Measurements from ENCODE around the gene PSMD3. TPM values are rescaled to one million over a fixed set of nuclear protein-coding genes. Genes with fewer than 3 reads are reported as not detected.
A peak's percentile ranks its signal among the peaks of the same experiment; 100 is the strongest.

PSMD3 gene
- total RNA-seq, 4 donors from 2014 or later: 211 to 364 (median 329) TPM

DNA sequence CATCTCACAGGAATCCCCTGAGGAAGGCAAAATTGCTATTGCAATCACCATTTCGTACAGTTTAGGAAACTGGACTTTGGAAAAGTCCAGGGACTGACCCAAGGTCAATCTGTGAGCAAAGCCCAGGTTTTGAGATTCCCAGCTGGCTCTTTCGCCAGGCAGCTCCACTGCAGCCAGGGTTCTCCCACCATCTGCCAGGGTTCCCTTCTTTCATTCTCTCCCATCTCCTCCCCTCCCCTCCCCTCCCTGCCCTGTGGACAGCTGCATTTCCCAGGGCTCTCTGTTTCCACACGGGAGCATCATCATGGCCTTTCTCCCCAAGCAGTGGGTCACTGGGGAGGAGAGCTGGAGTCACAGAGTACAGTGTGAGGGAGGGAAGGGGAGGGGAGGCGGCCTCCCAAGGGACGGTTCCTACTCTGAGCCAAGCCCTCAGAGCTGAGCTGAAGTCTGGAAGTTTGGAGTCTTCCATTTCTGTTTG is 29.7 kb upstream of the PSMD3 start:
- Histone ChIP-seq H3K27ac (no peak overlapping the region), H3K36me3 (no peaks in the 10 kb centered on the region), H3K27me3 (no peaks in the 10 kb centered on the region), H3K4me1 (peaks cover 6 to 8% of the 10 kb centered on the region in 2 donors), H3K4me3 (no peak overlapping the region), H3K9me3 (no peaks in the 10 kb centered on the region)
- in situ Hi-C loops (cut with MboI; ENCODE audit: low sequenced_read_pairs in 4 of 4) (no loop called here), intact Hi-C loops (cut with DNase I; ENCODE audit: low total_unique reads) (loop anchor here (10.0 kb wide), 1 partner anchor 1744 kb away; no protein-coding TSS in a partner anchor)
- no peak for DNase-seq
- no peak for ATAC-seq
- TF ChIP-seq, protein P1, sequence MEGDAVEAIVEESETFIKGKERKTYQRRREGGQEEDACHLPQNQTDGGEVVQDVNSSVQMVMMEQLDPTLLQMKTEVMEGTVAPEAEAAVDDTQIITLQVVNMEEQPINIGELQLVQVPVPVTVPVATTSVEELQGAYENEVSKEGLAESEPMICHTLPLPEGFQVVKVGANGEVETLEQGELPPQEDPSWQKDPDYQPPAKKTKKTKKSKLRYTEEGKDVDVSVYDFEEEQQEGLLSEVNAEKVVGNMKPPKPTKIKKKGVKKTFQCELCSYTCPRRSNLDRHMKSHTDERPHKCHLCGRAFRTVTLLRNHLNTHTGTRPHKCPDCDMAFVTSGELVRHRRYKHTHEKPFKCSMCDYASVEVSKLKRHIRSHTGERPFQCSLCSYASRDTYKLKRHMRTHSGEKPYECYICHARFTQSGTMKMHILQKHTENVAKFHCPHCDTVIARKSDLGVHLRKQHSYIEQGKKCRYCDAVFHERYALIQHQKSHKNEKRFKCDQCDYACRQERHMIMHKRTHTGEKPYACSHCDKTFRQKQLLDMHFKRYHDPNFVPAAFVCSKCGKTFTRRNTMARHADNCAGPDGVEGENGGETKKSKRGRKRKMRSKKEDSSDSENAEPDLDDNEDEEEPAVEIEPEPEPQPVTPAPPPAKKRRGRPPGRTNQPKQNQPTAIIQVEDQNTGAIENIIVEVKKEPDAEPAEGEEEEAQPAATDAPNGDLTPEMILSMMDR (IDR thresholded peaks at IDR 0.05 in 4 of 5, conservative IDR thresholded peaks at IDR 0.05 in 1 of 5): no peak
- TF ChIP-seq POLR2A (IDR thresholded peaks at IDR 0.05): no peak

DNA sequence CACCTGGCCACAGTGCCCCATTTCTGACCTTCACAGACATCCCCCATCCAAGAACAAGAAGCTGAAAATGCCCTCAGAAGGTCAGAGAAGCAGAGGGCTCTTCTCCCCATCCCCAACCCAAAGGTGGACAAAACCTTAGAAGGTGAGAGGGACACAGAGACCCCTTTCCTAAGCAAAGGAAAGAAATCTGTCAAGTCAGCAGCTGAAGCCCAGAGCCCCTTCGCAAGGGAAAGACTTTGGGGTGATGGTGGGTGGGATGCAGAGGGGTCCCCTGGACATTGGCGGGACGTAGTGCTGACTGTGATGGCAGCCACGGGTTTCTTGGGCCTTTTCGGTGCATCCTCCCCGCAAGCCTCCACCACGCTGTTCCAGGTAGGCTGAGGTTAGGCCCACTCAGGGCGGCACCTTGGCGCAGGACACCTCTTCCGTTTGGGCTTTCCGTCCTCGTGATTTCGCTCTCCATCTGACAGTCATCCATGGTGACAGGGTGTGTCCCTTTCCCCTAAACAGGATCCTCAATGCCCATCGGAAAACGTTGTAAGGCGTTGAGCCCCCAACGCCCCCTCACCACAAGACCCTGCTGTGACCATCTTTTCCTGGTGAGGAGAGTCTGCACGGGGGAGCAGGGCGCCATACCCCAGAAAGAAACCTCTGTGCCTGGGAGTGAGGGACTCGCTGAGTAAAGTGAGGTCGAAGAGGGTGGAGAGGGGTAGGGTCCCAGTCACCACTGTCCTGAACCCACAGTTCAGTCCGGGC is 28.5 kb upstream of the PSMD3 start:
- Histone ChIP-seq H3K27ac (peak overlapping the region; percentile 39 to 74 (median 70)), H3K9me3 (no peaks in the 10 kb centered on the region), H3K4me3 (peak overlapping the region; percentile 37 to 55 (median 46)), H3K4me1 (peaks cover 6 to 8% of the 10 kb centered on the region in 2 donors), H3K36me3 (no peaks in the 10 kb centered on the region), H3K27me3 (no peaks in the 10 kb centered on the region)
- DNase-seq: no peak
- TF ChIP-seq, protein P1 (IDR thresholded peaks at IDR 0.05 in 4 of 5, conservative IDR thresholded peaks at IDR 0.05 in 1 of 5): no peak
- no peak for TF ChIP-seq POLR2A (IDR thresholded peaks at IDR 0.05)
- no peak for ATAC-seq
- intact Hi-C loops (cut with DNase I; ENCODE audit: low total_unique reads) (loop anchor here (1.0 to 10.0 kb wide), 2 partner anchors 23 to 1743 kb away; no protein-coding TSS in a partner anchor), in situ Hi-C loops (cut with MboI; ENCODE audit: low sequenced_read_pairs in 4 of 4) (no loop called here)

DNA sequence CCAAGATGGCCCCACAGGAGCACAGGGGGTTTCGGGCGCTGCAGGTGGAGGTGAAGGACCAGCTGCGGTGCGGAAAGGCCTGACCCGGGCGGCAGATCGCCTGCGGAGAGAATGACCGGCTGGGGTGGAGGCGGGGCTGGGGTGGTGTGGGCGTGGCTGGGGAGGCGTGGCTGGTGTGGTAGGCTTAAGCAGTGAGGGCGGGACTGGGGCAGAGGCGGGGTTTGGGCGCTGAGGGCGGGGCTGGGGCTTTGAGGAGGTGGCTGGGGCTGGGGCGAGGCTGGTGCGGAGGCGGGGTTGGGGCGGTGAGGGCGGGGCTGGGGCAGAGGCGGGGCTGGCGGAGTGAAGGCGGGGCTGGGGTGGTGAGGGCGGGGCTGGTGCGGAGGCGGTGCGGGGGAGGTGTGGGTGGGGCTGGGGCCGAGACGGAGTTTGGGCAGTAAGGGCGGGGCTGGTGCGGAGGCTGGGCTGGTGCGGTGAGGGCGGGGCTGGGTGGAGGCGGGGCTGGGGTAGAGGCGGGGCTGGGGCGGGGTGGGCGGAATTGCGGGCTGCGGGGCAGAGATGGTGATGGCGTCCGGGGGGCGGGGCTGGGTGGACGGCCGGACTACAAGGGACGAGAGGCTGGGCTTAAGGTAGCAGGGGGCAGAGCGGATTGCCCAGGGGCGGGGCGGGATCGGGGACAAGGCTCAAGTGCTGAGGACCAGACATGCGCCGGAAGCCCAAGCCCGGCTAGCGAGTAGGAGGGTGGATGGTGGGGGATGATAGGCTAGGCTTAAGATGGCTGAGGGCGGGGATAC is 27.7 kb upstream of the PSMD3 start:
- Histone ChIP-seq H3K27ac (peak overlapping the region; percentile 73 to 80 (median 76)), H3K4me3 (peak overlapping the region; percentile 50 to 68 (median 52)), H3K27me3 (no peaks in the 10 kb centered on the region), H3K36me3 (no peaks in the 10 kb centered on the region), H3K9me3 (no peaks in the 10 kb centered on the region), H3K4me1 (peaks cover 6 to 8% of the 10 kb centered on the region in 2 donors)
- intact Hi-C loops (cut with DNase I; ENCODE audit: low total_unique reads) (loop anchor here (1.0 to 10.0 kb wide), 3 partner anchors 24 to 1742 kb away; partner anchors contain the start of gene PSMD3), in situ Hi-C loops (cut with MboI; ENCODE audit: low sequenced_read_pairs in 4 of 4) (no loop called here)
- ATAC-seq (peak; percentile 82 to 85), DNase-seq (peak; percentile 97 to 99)
- TF ChIP-seq, protein P1 (IDR thresholded peaks at IDR 0.05 in 4 of 5, conservative IDR thresholded peaks at IDR 0.05 in 1 of 5): no peak
- peak in 1 of 2 donors; percentile 4 for TF ChIP-seq POLR2A (IDR thresholded peaks at IDR 0.05)

DNA sequence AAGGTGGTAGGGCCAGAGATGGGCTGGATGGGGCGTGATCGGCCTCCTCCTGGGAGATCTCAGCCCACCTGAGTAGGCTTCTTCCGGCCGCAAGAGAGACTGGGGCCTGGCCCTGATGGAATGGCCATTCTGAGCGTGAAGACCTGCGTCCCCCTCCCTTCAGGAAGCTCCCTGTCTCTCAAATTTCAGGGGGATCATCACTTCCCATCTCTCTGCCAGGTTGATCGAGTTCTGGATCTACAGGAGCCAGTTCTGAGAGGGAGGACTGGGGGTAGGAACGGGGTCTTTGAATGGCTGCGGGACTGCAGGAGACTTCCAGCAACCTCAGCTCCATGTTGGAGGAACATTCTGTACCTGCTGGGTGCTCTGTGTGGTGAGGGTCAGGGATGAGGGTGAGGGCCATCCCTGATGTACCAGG is 27.1 kb upstream of the PSMD3 start:
- Histone ChIP-seq H3K27ac (peak overlapping the region; percentile 65 to 80 (median 76)), H3K9me3 (no peaks in the 10 kb centered on the region), H3K36me3 (no peaks in the 10 kb centered on the region), H3K4me3 (peak overlapping the region; percentile 50 to 68 (median 52)), H3K27me3 (no peaks in the 10 kb centered on the region), H3K4me1 (peaks cover 6 to 8% of the 10 kb centered on the region in 2 donors)
- TF ChIP-seq POLR2A (IDR thresholded peaks at IDR 0.05): peak in 1 of 2 donors; percentile 24
- TF ChIP-seq, protein P1 (IDR thresholded peaks at IDR 0.05 in 4 of 5, conservative IDR thresholded peaks at IDR 0.05 in 1 of 5): no peak
- in situ Hi-C loops (cut with MboI; ENCODE audit: low sequenced_read_pairs in 4 of 4): no loop called here
- ATAC-seq (no peak), DNase-seq (no peak)
- intact Hi-C loops (cut with DNase I; ENCODE audit: low total_unique reads): loop anchor here (1.0 to 10.0 kb wide), 2 partner anchors 27 to 1741 kb away; partner anchors contain the start of gene PSMD3

Measured in gastrocnemius medialis (tissue), 4 donors.